GM19193 (cell line): ENCODE measurements around the gene ITPR3.

Experiments
- POLR2A ChIP-seq: IDR thresholded peaks from 4 replicates; pipeline ENCODE4 v1.6.1; 2011; ENCODE audit not compliant: insufficient read depth, insufficient read length; ENCODE audit errors: extremely low read depth

Gene ITPR3

GRCh38 chr6:33725891-33726673 lies 105.0 kb downstream of the ITPR3 start:
- no peak for TF ChIP-seq POLR2A

- TF ChIP-seq POLR2A, result no peak
These were observed 105.6 kb downstream of the ITPR3 start for GRCh38 chr6:33726696-33727095.

- TF ChIP-seq POLR2A, result no peak
These were observed 106.0 kb downstream of the ITPR3 start for GRCh38 chr6:33727126-33727525.

GRCh38 chr6:33727932-33728331 lies 106.8 kb downstream of the ITPR3 start:
- no peak for TF ChIP-seq POLR2A

GRCh38 chr6:33728438-33728837 lies 107.3 kb downstream of the ITPR3 start:
- TF ChIP-seq POLR2A, result no peak

GRCh38 chr6:33729059-33729458 lies 107.9 kb downstream of the ITPR3 start:
- no peak for TF ChIP-seq POLR2A

GRCh38 chr6:33730611-33731010 lies 109.5 kb downstream of the ITPR3 start:
- no peak for TF ChIP-seq POLR2A

- no peak for TF ChIP-seq POLR2A
These were observed 109.9 kb downstream of the ITPR3 start for GRCh38 chr6:33731035-33731434.

GRCh38 chr6:33731751-33732282 lies 110.7 kb downstream of the ITPR3 start:
- no peak for TF ChIP-seq POLR2A

- TF ChIP-seq POLR2A, result no peak
These were observed 111.3 kb downstream of the ITPR3 start for GRCh38 chr6:33732385-33732784.

- TF ChIP-seq POLR2A, result no peak
These were observed 111.9 kb downstream of the ITPR3 start for GRCh38 chr6:33732817-33733708.

GRCh38 chr6:33733709-33734007 lies 112.5 kb downstream of the ITPR3 start:
- no peak for TF ChIP-seq POLR2A

GRCh38 chr6:33735216-33735615 lies 114.1 kb downstream of the ITPR3 start:
- no peak for TF ChIP-seq POLR2A

GRCh38 chr6:33737267-33738026 lies 116.3 kb downstream of the ITPR3 start:
- no peak for TF ChIP-seq POLR2A

GRCh38 chr6:33738153-33738552 lies 117.0 kb downstream of the ITPR3 start:
- TF ChIP-seq POLR2A, result no peak
